ENCODE data around the gene CERCAM.

DNA sequence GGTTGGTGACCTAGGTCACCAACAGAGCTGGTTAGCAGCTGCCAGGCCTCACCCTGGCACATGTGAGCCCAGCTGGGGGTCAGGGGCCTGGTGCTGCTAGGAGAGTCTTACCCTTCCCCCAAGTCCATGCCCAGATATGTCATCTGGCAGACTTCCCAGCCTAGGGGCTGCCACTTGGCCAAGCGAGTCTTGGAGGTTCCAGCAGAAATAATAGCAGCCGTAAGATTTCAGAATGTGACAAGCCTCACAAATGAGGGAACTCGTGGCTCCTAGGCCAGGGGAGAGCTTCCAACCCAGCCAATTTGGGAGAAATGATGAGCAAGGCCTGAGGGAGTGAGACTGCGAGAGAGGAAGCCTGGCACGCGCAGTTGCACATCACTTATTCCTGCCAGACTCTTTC lies 38.4 kb upstream of the CERCAM start:
- TF ChIP-seq, protein P1, sequence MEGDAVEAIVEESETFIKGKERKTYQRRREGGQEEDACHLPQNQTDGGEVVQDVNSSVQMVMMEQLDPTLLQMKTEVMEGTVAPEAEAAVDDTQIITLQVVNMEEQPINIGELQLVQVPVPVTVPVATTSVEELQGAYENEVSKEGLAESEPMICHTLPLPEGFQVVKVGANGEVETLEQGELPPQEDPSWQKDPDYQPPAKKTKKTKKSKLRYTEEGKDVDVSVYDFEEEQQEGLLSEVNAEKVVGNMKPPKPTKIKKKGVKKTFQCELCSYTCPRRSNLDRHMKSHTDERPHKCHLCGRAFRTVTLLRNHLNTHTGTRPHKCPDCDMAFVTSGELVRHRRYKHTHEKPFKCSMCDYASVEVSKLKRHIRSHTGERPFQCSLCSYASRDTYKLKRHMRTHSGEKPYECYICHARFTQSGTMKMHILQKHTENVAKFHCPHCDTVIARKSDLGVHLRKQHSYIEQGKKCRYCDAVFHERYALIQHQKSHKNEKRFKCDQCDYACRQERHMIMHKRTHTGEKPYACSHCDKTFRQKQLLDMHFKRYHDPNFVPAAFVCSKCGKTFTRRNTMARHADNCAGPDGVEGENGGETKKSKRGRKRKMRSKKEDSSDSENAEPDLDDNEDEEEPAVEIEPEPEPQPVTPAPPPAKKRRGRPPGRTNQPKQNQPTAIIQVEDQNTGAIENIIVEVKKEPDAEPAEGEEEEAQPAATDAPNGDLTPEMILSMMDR (IDR thresholded peaks at IDR 0.05) = no peak
- TF ChIP-seq POLR2AphosphoS5 (IDR thresholded peaks at IDR 0.05) = no peak
- no peak for TF ChIP-seq EP300 (IDR thresholded peaks at IDR 0.05; ENCODE audit: low read depth)
